PC-9 (cell line): ENCODE measurements around the gene GLDN.

ENCODE experiments used
- CTCF ChIP-seq: fragments of 200-600 bp; sonication (generic); conservative IDR thresholded peaks from 2 replicates; pipeline ENCODE4 v1.6.1; 2017; ENCODE audit warnings: mixed run types, antibody characterized with exemption, mild to moderate bottlenecking, moderate library complexity
- EZH2 ChIP-seq: fragments of 200-600 bp; sonication (generic); IDR thresholded peaks from 2 replicates; pipeline ENCODE4 v1.8.0; 2017; ENCODE audit warnings: antibody characterized with exemption, low read depth

DNA sequence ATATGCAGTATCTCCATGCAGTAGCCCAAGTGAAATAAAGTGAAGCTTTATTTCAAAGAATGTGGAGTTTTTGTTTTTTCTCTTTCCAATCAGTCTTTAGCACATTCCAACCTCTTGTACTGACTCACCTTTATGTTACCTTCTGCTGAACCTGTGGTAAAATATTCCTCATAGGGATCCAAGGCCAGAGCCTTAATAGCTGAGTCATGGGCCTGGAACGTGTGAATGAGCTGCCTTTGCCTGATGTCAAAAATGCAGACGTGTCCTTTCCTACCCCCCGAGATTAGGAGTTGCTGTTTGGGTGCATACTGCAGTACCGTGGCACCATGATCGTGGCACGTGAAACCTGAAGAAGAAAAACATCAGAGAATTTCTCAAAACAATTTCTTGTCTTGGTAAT is 108.5 kb downstream of the GLDN start:
- TF ChIP-seq EZH2 (no peak), CTCF (no peak)
